GM12874 (cell line): Measurements from ENCODE around the gene CD96.
A peak's percentile ranks its signal among the peaks of the same experiment; 100 is the strongest.

Source experiments
- CTCF ChIP-seq: IDR thresholded peaks from 2 replicates; pipeline ENCODE4 v1.5.1; 2011; ENCODE audit warnings: low read depth, mild to moderate bottlenecking, control low read depth, low read length, moderate library complexity; ENCODE audit not compliant: insufficient read depth

The CD96 gene

DNA sequence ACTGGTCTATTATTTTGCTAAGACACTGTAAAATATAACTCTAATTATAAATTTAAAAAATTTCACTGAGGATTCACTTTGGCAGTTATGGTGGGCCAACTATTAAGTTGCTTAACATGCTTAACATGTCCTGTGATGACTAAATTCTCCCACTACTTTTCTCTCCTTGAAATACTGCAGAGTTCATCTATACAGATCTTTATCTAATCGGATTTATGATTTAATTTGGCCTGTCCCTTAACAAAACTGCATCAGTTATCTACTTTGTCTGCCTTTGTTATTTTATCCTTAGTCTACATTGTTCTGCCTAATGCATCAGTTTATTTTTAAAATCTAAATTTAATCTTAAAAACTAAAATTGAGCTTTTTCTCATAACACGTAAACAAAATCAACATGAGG, 26.4 kb downstream of the CD96 start:
- TF ChIP-seq CTCF, result no peak

GRCh38 chr3:111568911-111569310, 26.9 kb downstream of the CD96 start:
- TF ChIP-seq CTCF, result no peak

GRCh38 chr3:111570404-111571030, 28.5 kb downstream of the CD96 start:
- no peak for TF ChIP-seq CTCF

DNA sequence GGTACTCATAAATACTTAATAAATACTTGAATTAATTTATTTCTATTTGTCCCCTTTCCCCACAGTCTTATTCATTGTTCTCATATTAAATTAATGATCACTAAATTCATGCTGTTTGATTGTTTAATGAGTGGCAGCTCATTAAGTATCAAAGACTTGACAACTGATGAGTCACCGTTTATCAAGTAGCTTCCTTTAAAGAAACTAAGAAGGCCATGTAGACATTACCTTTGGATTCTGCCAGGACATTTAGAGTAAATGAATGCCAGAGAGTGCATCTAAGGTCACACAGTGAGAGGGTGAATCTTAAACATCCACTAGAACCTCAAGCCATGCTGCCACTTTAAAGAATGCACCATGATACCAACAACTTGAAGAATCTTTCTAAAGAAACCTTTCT, 29.3 kb downstream of the CD96 start:
- no peak for TF ChIP-seq CTCF

GRCh38 chr3:111571907-111572460, 30.0 kb downstream of the CD96 start:
- no peak for TF ChIP-seq CTCF

GRCh38 chr3:111577113-111577512, 35.1 kb downstream of the CD96 start:
- TF ChIP-seq CTCF, result no peak

GRCh38 chr3:111577798-111578685, 36.0 kb downstream of the CD96 start:
- TF ChIP-seq CTCF, result peak; percentile 59
